Tibial nerve (tissue), 4 donors: ENCODE results near the gene PDE8B. TPM values are rescaled to one million over a fixed set of nuclear protein-coding genes. Genes with fewer than 3 reads are reported as not detected.

ENCODE experiments used
- DNase-seq, 2 donors: peaks; one replicate each; pipeline ENCODE4 v3.0.0-alpha.2; 2019; ENCODE audit warnings: low spot score in 2 of 2
- H3K27ac ChIP-seq, 4 donors: fragments of 200-600 bp; sonication (generic) in 3 of 4; one replicate each; pipeline ENCODE4 v1.5.1; 2017 to 2019; ENCODE audit warnings: mild to moderate bottlenecking in 1 of 4
- H3K27me3 ChIP-seq, 2 donors: fragments of 200-600 bp; sonication (generic) in 1 of 2; one replicate each; pipeline versions ENCODE4 v1.5.1 to v1.6.0; 2017 to 2019
- H3K36me3 ChIP-seq, 3 donors: fragments of 200-600 bp; sonication (generic); one replicate each; pipeline ENCODE4 v1.5.1; 2018 to 2019
- H3K4me1 ChIP-seq, 4 donors: fragments of 200-600 bp; sonication (generic) in 3 of 4; one replicate each; pipeline ENCODE4 v1.5.1; 2017 to 2019
- H3K4me3 ChIP-seq, 4 donors: fragments of 200-600 bp; sonication (generic) in 3 of 4; one replicate each; pipeline ENCODE4 v1.5.1; 2017 to 2019; ENCODE audit warnings: mild to moderate bottlenecking in 1 of 4, moderate library complexity in 1 of 4
- H3K9me3 ChIP-seq, 4 donors: fragments of 200-600 bp; sonication (generic) in 3 of 4; one replicate each; pipeline ENCODE4 v1.5.1; 2017 to 2019
- EP300 ChIP-seq, 2 donors: sonication (generic); formaldehyde crosslinking; IDR thresholded peaks; one replicate each; pipeline ENCODE4 v1.6.1; 2017; ENCODE audit warnings: antibody characterized with exemption in 2 of 2, mild to moderate bottlenecking in 1 of 2
- POLR2A ChIP-seq, 2 donors: fragments of 450-650 bp; IDR thresholded peaks; one replicate each; pipeline ENCODE4 v1.6.1; 2017; ENCODE audit warnings: antibody characterized with exemption in 2 of 2, mild to moderate bottlenecking in 2 of 2, moderate library complexity in 2 of 2
- WGBS, 2 donors: methylation state at CpG; one replicate each; pipeline ENCODE4 v1.1.5; 2018; 5-methylcytosine and 5-hydroxymethylcytosine counted together
- total RNA-seq, 4 donors: library from RNA; depleted of rRNA; stranded (reverse); fragments of >200 nt; gene quantifications; one replicate each; pipeline ENCODE4 v1.1.0, GENCODE V29; 2016
- TF ChIP-seq, protein P1 (sequence below), 5 experiments: fragments of 200-600 bp in 3 of 5; fragments of 450-650 bp in 2 of 5; sonication (generic) in 3 of 5; IDR thresholded peaks; one replicate each; pipeline ENCODE4 v1.5.1; 2016 to 2019; ENCODE audit warnings: antibody characterized with exemption in 5 of 5, mild to moderate bottlenecking in 3 of 5, moderate library complexity in 2 of 5

The PDE8B gene
- total RNA-seq, 4 donors from 2014 or later: 6.3 to 8.8 (median 7.2) TPM

DNA sequence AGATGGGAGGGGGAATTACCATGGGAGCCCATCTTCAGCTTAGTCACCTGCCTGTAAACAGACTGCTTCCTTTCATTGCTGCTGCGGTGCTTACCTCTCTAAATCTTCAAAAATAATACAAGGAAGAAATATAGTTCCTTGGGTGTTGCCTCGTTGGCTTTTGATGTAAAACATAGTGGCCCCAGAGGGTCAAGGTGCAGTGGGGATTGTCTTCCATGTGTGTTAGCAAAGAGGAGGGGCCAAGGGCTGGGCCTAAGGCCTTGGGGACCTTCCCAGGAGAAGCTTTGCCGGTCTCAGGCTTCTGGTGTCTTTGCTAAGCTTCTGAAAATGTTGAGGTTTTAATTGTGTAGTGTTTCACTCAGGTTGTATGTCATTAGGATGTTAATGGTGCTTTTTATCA lies 90.0 kb downstream of the PDE8B start:
- TF ChIP-seq, protein P1, sequence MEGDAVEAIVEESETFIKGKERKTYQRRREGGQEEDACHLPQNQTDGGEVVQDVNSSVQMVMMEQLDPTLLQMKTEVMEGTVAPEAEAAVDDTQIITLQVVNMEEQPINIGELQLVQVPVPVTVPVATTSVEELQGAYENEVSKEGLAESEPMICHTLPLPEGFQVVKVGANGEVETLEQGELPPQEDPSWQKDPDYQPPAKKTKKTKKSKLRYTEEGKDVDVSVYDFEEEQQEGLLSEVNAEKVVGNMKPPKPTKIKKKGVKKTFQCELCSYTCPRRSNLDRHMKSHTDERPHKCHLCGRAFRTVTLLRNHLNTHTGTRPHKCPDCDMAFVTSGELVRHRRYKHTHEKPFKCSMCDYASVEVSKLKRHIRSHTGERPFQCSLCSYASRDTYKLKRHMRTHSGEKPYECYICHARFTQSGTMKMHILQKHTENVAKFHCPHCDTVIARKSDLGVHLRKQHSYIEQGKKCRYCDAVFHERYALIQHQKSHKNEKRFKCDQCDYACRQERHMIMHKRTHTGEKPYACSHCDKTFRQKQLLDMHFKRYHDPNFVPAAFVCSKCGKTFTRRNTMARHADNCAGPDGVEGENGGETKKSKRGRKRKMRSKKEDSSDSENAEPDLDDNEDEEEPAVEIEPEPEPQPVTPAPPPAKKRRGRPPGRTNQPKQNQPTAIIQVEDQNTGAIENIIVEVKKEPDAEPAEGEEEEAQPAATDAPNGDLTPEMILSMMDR (IDR thresholded peaks at IDR 0.05): no peak
- TF ChIP-seq POLR2A (IDR thresholded peaks at IDR 0.05) (no peak), EP300 (IDR thresholded peaks at IDR 0.05) (no peak)
- no peaks in the 10 kb centered on the region for H3K9me3 ChIP-seq
- H3K27ac ChIP-seq: no peak overlapping the region
- peaks cover 0 to 3% (median 0%) of the 10 kb centered on the region in 4 donors for H3K4me1 ChIP-seq
- no peaks in the 10 kb centered on the region for H3K36me3 ChIP-seq
- 74 to 82% methylated on average over 3 of the region's 3 CpGs for WGBS, 2 donors
- DNase-seq: no peak
- no peaks in the 10 kb centered on the region for H3K27me3 ChIP-seq
- no peak overlapping the region for H3K4me3 ChIP-seq

DNA sequence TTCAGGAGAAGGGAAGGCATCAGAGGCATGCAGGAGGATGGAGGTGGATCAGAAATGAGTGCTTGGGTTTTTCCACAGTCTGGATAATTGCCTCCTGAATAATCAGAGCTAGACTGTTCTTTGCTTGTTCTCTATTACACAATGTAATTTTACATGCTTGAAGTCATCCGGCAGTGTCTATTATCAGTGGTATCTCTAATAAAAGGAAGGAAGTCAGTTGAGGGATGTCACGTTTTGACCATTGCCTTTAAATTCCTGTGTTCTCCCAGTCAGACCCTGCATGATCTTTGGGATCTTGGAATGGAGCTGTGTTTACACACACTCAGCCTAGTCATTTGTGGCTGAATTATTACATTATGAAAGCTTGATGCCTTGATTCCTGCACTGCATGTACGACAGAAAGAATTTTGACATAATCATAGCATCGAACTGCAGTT lies 91.0 kb downstream of the PDE8B start:
- TF ChIP-seq EP300 (IDR thresholded peaks at IDR 0.05) (no peak), POLR2A (IDR thresholded peaks at IDR 0.05) (no peak)
- TF ChIP-seq, protein P1 (IDR thresholded peaks at IDR 0.05): no peak

DNA sequence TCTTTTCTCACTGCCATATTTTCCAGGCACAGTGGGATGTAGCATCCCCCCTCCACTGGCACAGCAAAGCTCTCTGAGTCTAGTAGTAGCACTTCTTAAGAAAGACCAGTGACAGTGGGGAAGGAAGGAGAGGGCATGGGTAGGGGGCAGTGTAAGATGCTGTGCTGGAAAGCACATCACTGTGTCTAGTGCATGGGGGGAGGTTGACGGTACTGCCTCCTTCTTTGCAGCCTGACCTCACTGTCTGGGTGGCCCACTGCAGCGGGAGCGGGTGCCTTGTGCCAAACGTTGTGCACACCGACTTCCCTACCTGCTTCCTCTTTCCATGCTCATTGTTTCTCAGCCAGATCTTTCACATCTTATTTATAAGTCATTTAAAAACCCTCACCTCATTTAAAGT lies 91.8 kb downstream of the PDE8B start:
- peaks cover 0 to 8% (median 0%) of the 10 kb centered on the region in 4 donors for H3K4me1 ChIP-seq
- 63 to 66% methylated on average over 5 of the region's 5 CpGs for WGBS, 2 donors
- no peak for DNase-seq
- H3K27ac ChIP-seq: no peak overlapping the region
- H3K9me3 ChIP-seq: no peaks in the 10 kb centered on the region
- H3K4me3 ChIP-seq: no peak overlapping the region
- H3K27me3 ChIP-seq: no peaks in the 10 kb centered on the region
- no peaks in the 10 kb centered on the region for H3K36me3 ChIP-seq
- no peak for TF ChIP-seq EP300 (IDR thresholded peaks at IDR 0.05)
- TF ChIP-seq, protein P1 (IDR thresholded peaks at IDR 0.05): no peak

More for the DNA sequence above, 91.0 kb downstream of the PDE8B start:
- Histone ChIP-seq H3K36me3 (no peaks in the 10 kb centered on the region), H3K9me3 (no peaks in the 10 kb centered on the region), H3K4me3 (no peak overlapping the region), H3K27ac (no peak overlapping the region), H3K4me1 (peaks cover 0 to 8% (median 0%) of the 10 kb centered on the region in 4 donors), H3K27me3 (no peaks in the 10 kb centered on the region)
- no peak for DNase-seq
- WGBS, 2 donors: 22 to 29% methylated on average over 4 of the region's 4 CpGs

DNA sequence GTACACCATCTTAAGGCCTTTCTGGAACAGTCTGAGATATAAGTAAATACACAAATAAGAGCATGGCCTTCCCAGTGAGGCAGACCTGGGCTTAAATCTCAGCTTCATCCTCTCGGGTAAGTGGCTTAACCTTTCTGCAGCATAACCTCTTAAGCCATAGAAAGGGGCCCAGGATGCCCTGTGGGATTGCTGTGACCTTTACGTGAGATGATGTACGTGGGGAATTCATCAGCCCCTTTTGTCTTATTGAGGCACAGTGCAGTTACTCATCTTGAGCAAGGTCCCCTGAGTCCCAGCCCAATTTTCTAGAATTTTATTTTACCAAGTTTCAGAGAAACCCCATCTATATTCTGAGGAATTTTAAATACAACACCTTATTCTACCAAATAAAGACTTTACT lies 92.2 kb downstream of the PDE8B start:
- TF ChIP-seq POLR2A (IDR thresholded peaks at IDR 0.05) (no peak), EP300 (IDR thresholded peaks at IDR 0.05) (no peak)
- TF ChIP-seq, protein P1 (IDR thresholded peaks at IDR 0.05): no peak
- Histone ChIP-seq H3K27ac (no peak overlapping the region), H3K36me3 (no peaks in the 10 kb centered on the region), H3K4me1 (peaks cover 0 to 8% (median 0%) of the 10 kb centered on the region in 4 donors), H3K27me3 (no peaks in the 10 kb centered on the region), H3K9me3 (no peaks in the 10 kb centered on the region), H3K4me3 (no peak overlapping the region)
- 87 to 88% methylated on average over 3 of the region's 3 CpGs for WGBS, 2 donors
- no peak for DNase-seq

DNA sequence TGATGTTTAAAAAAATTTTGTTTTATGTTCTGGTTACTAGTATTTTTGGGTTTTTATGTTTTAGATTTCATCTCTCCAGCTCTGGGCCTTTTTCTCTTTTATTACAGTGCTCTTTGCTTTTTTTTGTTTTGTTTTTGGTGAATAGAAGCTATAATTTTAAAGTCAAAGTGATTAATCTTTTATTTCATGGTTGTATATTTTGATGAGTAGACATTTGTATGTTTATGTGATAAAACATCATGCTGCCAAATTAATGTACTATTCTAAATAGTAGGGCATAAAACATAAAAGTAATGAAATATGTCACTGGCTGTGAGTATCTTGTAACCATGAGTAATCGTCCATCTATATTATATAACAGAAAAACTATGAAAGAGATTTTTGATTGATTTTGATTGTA lies 93.9 kb downstream of the PDE8B start:
- peaks cover 0 to 8% (median 0%) of the 10 kb centered on the region in 4 donors for H3K4me1 ChIP-seq
- no peaks in the 10 kb centered on the region for H3K27me3 ChIP-seq
- H3K27ac ChIP-seq: no peak overlapping the region
- 82 to 98% methylated on average over 1 of the region's 1 CpG for WGBS, 2 donors
- TF ChIP-seq POLR2A (IDR thresholded peaks at IDR 0.05) (no peak), EP300 (IDR thresholded peaks at IDR 0.05) (no peak)
- TF ChIP-seq, protein P1 (IDR thresholded peaks at IDR 0.05): no peak
- no peaks in the 10 kb centered on the region for H3K9me3 ChIP-seq
- DNase-seq: no peak
- H3K36me3 ChIP-seq: no peaks in the 10 kb centered on the region
- H3K4me3 ChIP-seq: no peak overlapping the region
